Measurements from ENCODE around the gene MISP. TPM values are rescaled to one million over a fixed set of nuclear protein-coding genes. Genes with fewer than 3 reads are reported as not detected.

MISP gene
- polyA plus RNA-seq, 1 of the 3 experiments (the other 2 are of a cell fraction): 0.08 TPM

- Histone ChIP-seq H3K4me3 (ENCODE audit: low read depth in 2 of 2, low read length in 1 of 2) (no peak overlapping the region), H3K36me3 (replicated peaks in 1 of 2; ENCODE audit: control insufficient read depth in 1 of 2, insufficient read depth in 2 of 2, low read length in 1 of 2) (no peaks in the 10 kb centered on the region), H3K27me3 (ENCODE audit: insufficient read depth) (no peaks in the 10 kb centered on the region), H3K4me2 (no peak overlapping the region), H4K20me1 (ENCODE audit: insufficient read depth) (no peaks in the 10 kb centered on the region), H2AFZ (ENCODE audit: low read depth) (no peak overlapping the region), H3K9ac (no peak overlapping the region), H3K27ac (ENCODE audit: low read depth in 2 of 2, low read length in 1 of 2) (no peak overlapping the region), H3K9me2 (no peaks in the 10 kb centered on the region), H3K9me3 (no peaks in the 10 kb centered on the region), H3K79me2 (ENCODE audit: insufficient read depth) (no peaks in the 10 kb centered on the region), H3F3A (replicated peaks; ENCODE audit: insufficient read depth) (peaks cover 6% of the 10 kb centered on the region), H3K4me1 (ENCODE audit: control insufficient read depth in 1 of 2, insufficient read depth in 2 of 2, low read depth in 1 of 2, low read length in 1 of 2) (no peaks in the 10 kb centered on the region)
- no peak for TF ChIP-seq FOSL2 (IDR thresholded peaks at IDR 0.05; ENCODE audit: borderline replicate concordance, low read depth)
- peak; percentile 47 for TF ChIP-seq RAD21 (IDR thresholded peaks at IDR 0.05; ENCODE audit: low read length)
- peak; percentile 56 for TF ChIP-seq SMC3 (IDR thresholded peaks at IDR 0.05; ENCODE audit: low read depth, low read length)
- TF ChIP-seq USF2 (IDR thresholded peaks at IDR 0.05; ENCODE audit: borderline replicate concordance, low read depth, low read length): no peak
- peak; percentile 68 for TF ChIP-seq CTCF (IDR thresholded peaks at IDR 0.05)
- TF ChIP-seq USF1 (IDR thresholded peaks at IDR 0.05; ENCODE audit: borderline replicate concordance, low read depth): no peak
- POLR2A ChIA-PET: interaction anchor here (0.5 kb wide), 1 partner anchor 119 kb away, joined by 4 read pairs; no protein-coding TSS in a partner anchor
- 39% methylated on average over 21 of the region's 22 CpGs for WGBS (ENCODE audit: low lambda C conversion rate)
- CTCF ChIA-PET: interaction anchor here (0.7 to 1.4 kb wide), 11 partner anchors 8 to 159 kb away, joined by 3 to 6 read pairs (median 4); partner anchors contain the start of genes FSTL3, PALM and RNF126
- DNase-seq: peak; percentile 95
Observed at GRCh38 chr19:737591-738093, 13.3 kb upstream of the MISP start.

- Histone ChIP-seq H3F3A (replicated peaks; ENCODE audit: insufficient read depth) (peaks cover 6% of the 10 kb centered on the region), H2AFZ (ENCODE audit: low read depth) (no peak overlapping the region), H3K36me3 (replicated peaks in 1 of 2; ENCODE audit: control insufficient read depth in 1 of 2, insufficient read depth in 2 of 2, low read length in 1 of 2) (no peaks in the 10 kb centered on the region), H4K20me1 (ENCODE audit: insufficient read depth) (no peaks in the 10 kb centered on the region), H3K4me2 (no peak overlapping the region), H3K27me3 (ENCODE audit: insufficient read depth) (no peaks in the 10 kb centered on the region), H3K4me3 (ENCODE audit: low read depth in 2 of 2, low read length in 1 of 2) (no peak overlapping the region), H3K9me3 (no peaks in the 10 kb centered on the region), H3K27ac (ENCODE audit: low read depth in 2 of 2, low read length in 1 of 2) (no peak overlapping the region), H3K9me2 (no peaks in the 10 kb centered on the region), H3K9ac (no peak overlapping the region), H3K4me1 (ENCODE audit: control insufficient read depth in 1 of 2, insufficient read depth in 2 of 2, low read depth in 1 of 2, low read length in 1 of 2) (no peaks in the 10 kb centered on the region), H3K79me2 (ENCODE audit: insufficient read depth) (no peaks in the 10 kb centered on the region)
- DNase-seq: no peak
- WGBS (ENCODE audit: low lambda C conversion rate): 86% methylated on average over 18 of the region's 23 CpGs
- ChIA-PET CTCF (interaction anchor here (0.7 to 1.7 kb wide), 6 partner anchors 16 to 150 kb away, joined by 3 to 7 read pairs (median 4); partner anchors contain the start of gene RNF126), POLR2A (no interaction called here)
- TF ChIP-seq SMC3 (IDR thresholded peaks at IDR 0.05; ENCODE audit: low read depth, low read length) (no peak), FOXM1 (IDR thresholded peaks at IDR 0.05; ENCODE audit: low read depth) (no peak), JUND (IDR thresholded peaks at IDR 0.05) (no peak), MAX (IDR thresholded peaks at IDR 0.05; ENCODE audit: low read depth) (no peak), RAD21 (IDR thresholded peaks at IDR 0.05; ENCODE audit: low read length) (no peak), REST (IDR thresholded peaks at IDR 0.05; ENCODE audit: low read depth, low read length) (no peak), USF1 (IDR thresholded peaks at IDR 0.05; ENCODE audit: borderline replicate concordance, low read depth) (no peak)
Observed at GRCh38 chr19:738509-739128, 12.3 kb upstream of the MISP start.

Measured in SK-N-SH (cell line).